Stimulated activated CD8-positive, alpha-beta memory T cell treated with anti-CD3 and anti-CD28 coated beads, Interleukin-7, amount 100 ng/mL, for 24 hours (primary cell): ENCODE data around the gene NEAT1.

Experiments
- DNase-seq: peaks from one replicate; pipeline ENCODE4 v3.0.0-alpha.2; 2020; ENCODE audit warnings: low read depth

The NEAT1 gene

DNA sequence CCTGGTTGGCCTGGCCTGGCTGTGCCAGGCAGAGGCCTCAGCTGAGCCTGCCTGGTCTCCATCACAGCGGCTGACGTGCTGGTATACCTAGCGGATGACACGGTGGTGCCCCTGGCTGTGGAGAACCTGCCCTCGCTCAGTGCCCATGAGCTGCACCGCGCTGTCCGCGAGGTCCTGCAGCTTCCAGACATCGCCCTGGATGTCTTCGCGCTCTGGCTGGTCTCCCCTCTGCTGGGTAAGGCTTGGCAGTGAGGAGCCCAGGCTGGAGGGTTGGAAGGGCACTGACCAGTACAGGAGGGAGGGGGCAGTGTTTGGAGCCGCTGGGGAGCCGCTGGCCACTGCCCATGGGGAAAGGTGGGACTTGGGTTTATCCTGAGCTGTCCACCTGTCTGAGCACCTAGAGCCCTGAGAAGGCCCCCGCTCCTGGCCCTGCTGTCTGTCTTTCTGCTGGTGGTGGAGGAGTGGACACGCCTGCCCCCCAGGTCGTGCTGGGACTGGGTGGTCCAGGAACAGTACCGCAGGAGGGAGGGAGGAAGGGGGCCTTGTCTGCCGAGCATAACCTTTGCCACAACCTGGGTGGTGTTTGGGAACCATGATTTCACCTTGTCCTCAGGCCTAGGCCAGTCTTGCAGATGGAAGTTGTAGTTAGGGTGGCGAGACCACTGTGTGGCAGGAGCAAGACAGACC is 33.2 kb upstream of the NEAT1 start:
- DNase-seq, result no peak

DNA sequence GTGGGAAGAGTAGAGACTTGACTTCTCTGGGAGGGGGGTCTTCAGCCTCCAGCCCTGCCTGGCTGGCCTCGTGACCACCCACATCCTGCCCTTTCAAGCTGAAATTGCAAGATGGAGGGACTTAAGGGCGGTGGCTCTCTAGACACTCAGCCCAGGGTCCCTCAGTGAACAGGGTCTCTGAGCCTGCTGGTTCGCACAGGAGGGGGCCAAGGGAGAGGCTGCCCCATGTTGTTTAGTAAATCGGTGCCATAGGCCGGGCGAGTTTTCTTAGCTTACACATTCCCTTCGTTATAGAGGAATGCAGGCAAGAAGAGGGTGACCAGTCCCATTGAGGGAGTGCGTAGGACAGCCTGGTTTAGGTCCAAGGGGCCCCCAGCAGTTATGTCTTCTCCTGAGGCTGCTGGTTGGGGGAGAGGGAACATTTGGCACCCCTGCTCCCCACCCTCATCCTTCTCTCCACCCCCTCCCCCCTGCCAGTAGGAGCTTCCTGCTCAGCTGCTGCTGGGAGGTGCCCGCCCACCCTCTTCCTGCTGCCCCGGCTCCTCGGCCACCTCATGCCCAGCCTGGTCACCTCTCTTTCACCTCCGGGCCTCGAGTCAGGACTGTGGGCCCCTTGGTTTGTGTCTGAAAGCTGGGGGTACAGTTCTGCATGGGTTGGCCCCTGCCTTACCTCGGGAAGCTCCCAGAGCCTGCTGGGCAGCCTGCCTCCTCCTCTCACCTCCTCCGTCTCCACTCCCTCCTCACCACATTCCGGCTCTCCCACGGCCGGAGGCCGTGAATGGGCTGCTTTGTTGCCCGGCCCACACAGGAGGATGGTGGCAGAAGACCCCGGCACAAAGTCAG is 32.3 kb upstream of the NEAT1 start:
- DNase-seq, result no peak

DNA sequence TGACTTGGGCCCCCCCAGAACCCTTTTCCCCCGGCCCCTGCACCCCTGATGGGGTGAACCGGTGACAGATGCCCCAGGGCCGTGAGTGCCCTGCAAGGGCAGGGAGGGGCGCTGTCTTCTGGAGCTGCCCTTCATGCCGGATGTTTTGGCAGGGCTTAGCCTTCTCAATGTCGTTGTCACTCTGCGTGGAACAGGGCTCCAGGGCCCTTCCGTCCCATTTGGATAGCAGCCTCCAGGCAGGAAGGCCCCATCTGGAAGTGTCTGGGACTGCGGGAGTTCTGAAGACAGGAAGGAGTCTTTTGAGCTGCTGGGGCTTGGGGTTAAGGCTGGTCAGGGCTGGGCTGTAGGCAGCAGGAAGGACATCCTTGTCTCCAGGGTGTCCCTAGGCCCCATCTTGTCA is 31.6 kb upstream of the NEAT1 start:
- no peak for DNase-seq

DNA sequence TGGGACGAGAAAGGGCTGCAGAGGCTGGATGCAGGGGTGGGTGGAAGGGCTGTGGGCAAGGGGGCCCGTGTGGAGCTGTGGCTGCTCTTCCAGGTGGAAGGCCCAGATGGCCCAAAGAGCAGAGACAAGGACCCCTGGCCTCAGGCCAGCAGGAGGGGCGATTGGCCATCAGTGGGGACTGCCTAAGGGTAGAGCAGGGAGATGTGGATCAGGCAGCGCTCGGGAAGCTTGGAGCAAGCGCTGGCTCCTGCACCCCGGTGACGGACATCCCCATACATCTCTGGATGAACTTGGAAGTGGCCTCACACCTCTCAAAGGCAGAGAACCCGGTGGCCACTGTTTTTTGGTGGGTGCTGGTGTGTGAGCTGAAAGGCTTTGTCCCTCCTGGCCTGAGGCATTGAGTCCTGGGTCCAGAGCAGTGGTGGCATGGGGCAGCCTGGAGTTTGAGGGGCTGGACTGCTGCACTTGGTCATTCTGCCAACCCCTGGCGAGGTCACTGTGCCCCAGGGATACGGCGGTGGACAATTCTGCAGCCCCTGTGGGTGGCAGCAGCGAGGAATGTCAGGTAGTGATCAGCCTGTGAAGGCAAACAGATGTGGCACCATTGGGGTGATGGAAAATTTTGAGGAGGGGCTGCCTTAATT is 30.3 kb upstream of the NEAT1 start:
- DNase-seq, result no peak

DNA sequence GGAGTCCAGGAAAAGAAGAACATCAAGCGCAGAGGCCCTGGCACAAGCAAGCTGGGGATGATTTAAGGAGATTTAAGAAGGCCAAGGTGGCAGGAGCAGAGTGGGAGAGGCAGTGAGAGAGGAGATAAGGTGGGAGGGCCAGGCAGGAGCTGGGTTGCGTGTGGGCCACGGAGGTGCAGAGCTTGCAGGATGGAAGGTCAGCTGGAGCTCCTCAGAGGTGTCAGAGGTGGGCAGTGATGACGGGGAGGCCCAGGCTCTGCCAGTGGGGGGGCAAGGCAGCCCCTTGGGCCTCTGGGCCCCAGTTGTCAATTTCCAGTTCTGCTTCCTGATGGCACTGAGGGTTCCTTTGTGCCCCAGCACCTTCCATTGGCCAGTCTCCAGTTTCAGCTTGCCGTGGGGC is 29.7 kb upstream of the NEAT1 start:
- DNase-seq, result no peak

DNA sequence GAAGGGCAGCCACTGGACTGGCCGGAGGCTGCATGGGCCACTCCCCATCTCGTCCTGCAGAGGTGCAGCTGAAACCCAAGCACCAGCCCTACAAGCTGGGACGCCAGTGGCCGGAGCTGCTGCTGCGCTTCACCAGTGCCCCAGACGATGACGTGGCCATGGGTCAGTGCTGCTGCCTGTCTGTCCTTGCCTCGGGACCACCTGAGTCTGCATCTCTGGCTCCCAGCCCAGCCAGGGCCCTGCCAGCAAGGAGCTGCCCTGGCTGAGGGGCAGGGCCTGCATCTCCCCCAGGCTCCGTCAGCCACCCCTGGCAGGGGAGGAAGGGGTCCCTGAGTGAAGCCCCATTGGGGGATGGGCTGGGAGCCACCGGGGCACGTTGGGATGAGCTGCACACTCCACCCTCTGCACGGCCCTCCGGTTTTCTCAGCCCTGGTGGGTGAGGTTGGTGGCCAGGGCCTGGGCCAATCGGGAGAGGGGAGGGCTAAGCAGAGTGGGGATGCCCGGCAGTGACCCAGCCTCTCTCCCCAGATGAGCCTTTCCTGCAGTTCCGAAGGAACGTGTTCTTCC is 29.0 kb upstream of the NEAT1 start:
- no peak for DNase-seq

DNA sequence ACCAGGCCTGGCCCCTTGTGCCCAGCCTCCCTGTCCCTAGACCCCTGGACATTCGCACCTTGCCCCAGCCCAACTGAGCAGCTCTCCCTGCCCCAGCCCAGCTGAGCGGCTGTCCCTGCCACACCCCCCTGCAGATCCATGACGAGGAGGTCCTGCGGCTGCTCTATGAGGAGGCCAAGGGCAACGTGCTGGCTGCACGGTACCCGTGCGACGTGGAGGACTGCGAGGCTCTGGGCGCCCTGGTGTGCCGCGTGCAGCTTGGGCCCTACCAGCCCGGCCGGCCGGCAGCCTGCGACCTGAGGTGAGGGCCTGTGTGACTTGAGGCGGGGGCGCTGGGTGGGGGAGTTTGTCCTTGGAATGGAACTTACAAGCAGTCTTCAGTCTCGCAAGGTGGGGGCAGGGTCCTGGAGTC is 28.5 kb upstream of the NEAT1 start:
- no peak for DNase-seq

DNA sequence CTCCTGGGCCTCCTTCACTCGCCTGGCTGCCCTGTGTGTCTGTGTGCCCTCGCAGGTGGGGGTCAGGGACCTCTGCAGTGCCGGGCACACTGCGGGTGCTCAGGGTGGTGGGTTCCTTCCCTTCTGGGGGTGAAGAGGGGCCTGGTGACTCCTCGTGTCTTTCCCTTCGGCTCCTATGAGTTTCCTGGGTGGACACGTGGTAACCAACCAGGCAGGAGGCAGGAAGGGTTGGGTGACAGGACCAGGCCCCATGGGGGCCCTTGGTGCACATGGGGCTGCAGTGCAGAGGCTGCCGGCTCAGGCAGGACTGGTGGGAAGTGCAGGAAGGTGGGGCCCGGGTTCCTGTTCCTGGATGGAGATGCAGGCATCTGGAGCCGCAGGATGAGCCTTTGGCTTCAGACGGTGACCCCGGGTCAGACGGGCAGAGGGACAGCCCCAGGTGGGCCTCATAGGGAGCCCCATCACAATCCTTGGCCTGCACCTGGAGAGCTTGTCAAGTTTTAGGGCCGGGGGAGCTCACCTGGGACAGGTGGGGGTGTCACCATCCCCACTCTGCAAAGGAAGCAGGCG is 26.6 kb upstream of the NEAT1 start:
- no peak for DNase-seq

DNA sequence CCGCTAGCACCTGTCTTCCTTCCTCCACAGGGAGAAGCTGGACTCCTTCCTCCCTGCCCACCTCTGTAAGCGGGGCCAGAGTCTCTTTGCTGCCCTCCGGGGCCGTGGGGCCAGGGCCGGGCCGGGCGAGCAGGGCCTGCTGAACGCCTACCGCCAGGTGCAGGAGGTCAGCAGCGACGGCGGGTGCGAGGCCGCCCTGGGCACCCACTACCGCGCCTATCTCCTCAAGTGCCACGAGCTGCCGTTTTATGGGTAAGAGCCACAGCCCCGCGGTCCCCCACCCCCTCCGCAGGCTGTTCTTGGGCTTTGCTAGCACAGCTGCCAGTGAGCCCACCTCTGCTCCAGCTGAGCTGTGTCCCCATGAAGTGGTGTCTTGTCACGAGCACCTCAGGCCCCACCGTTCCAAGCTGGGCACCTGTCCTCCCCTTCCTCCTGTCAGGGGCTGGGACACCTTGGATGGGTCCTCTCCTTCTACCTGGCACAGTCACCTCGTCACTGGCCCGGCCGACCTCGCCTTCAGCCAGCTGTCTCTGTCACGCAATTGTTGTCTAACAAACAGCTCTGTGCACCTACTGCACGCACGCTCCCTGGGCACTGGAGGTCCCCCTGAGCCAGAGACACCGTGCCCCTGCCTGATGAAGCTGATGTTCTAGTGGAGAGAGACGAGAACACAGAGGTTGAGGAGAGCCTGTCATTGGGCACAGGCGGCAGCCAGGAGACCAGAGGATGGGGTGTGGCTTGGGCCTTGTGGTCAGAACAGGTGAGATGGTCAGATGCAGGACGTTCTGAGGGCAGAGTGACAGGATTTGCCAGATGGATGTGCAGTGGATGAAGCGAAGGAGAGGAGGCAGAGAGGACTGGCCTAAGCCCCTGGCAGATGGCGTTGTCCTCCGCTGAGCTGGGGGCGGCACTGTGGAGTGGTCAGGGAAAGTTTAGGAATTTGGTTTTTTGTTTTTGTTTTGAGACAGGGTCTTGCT is 25.5 kb upstream of the NEAT1 start:
- DNase-seq, result no peak

DNA sequence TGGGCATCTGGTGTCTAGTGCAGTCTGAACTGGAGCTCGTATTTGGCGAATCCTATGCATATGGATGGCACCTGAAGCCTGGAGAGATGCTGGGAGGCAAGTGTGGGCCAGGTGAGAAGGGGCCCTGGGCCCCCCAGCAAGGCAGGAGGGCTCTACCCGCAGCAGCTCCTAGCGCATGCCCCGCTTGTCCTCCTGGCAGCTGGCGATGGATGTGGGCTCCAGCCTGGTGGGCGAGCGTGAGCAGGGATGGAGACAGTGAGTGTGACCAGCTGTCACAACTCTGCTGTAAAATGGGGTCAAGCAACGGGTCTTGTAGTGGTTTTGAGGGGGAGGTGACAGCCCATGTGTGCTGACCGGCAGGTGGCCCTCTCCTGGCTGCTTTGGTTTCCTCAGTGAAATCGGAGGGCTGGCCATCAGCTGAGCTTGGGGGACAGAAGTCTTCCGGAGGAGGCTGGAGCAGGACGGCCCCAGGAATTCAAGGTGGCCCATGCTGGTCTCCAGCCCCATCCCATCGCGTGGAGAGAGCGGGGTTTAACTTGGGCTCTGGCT is 24.2 kb upstream of the NEAT1 start:
- no peak for DNase-seq

DNA sequence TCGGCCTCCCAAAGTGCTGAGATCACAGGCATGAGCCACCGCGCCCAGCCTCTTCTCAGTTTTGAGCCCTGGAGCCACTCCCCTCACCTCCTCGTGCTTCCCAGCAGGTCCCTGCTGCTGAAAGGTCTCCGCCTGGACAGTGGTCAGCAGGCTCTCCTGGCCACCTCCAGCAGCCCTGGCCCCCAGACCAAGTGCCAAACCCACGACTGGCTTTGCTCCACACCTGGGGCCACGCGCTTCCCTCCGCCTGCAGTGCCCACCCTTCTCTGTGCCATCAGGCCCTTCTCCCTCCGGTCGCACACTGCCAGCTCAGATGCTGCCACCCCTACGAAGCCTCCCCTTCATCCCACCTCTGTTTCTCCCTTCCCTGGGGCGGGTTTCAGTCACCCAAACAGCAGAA is 23.3 kb upstream of the NEAT1 start:
- DNase-seq, result no peak

DNA sequence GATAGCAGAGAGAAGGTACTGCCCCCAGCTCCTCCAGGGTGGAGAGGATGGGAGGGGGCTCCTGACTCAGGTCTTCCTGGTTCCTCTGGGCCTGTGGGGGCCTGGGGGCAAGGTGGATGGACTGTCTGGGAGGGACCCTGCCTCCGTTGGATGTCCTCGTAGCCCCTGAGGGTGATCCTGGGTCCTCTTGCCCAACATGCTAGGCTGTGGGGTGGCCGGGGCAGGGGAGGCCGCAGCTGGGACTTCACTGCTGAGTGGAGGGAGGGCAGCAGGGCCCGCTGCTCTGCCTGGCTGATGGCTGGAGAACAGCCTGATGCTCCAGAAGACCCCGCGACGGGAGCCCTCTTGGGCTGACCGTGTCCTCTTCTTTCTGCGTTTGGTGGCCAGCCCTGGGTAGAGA is 22.8 kb upstream of the NEAT1 start:
- no peak for DNase-seq

DNA sequence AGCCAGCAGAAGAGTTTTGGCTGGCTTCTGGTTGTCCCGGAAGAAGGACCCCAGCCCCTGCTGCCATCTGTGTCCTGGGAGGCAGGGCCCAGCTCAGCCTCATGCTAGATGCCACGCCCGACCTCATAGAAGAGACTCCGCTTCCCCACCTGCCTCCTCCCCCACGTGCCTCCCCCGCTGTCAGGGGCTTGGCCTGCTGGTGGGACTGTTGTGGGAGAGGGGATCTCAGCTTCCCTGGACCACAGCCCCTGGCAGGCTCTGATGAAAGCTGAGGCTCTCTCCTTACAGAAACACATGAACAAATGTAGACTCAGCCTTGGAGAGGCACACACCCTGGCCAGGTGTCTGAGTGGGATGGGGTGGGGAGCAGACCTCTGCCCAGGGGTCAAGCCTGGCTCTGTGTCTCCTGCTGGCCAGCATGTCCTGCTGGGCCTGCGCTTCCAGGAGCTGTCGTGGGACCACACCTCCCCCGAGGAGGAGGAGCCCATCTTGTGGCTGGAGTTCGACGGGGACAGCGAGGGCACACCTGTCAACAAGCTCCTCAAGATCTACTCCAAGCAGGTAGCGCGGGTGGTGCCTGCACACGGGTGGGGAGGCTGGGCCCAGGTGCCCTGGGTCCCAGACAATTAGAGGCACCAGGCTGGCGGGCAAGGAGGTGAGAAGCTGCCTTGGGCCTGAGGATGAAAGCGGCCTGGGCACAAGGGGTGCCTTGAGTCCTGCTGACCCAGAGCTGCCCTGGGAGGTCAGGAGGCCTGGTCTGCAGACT is 22.1 kb upstream of the NEAT1 start:
- no peak for DNase-seq

DNA sequence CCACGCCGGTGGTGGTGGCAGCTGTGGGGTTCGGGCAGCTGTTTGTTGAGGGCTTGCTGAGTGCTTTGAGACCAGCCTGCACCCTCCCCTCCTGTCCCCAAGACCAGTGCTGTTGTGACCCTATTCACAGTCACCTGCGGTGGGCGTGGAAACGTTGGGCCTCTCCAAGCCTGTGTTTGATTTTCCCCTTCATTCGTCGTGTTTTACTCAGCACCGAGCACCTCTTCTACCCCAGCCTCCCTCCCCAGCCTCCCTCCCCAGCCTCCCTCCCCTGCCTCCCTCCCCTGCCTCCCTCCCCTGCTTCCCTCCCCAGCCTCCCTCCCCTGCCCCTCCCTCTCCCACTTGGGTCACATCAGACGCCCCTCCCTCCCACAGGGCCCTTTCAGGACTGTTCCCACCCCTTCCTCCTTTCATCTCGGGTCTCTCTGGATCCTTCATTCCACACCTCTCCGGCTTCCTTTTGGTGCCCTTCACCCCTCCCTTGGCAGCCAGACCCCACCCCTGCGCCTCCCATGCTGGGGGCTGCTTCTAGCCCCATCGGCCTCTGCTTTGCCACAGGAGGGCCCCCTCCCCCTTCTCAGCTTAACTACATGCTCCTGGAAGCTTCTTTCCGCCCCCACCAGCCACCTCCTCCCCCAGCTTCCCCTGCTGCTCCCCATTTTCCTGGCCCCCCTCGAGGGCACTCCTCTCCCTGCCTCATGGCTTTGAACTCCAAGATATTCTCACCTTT is 21.4 kb upstream of the NEAT1 start:
- DNase-seq, result no peak

DNA sequence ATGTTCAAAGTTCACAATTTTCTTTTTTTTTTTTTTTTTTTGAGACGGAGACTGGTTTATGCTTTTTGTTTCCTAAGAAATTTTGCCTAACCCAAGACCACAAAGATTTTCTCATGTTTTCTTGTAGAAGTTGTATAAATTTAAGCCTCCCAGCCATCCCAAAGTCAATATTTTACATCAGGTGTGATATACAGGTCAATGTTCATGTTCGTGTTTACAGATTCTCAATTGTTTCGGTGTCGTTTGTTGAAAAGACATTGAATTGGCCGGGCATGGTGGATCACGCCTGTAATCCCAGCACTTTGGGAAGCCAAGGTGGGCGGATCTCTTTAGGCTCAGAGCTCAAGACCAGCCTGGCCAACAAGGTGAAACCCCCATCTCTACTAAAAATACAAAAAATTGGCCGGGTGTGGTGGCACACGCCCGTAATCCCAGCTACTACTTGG is 20.8 kb upstream of the NEAT1 start:
- DNase-seq, result no peak

DNA sequence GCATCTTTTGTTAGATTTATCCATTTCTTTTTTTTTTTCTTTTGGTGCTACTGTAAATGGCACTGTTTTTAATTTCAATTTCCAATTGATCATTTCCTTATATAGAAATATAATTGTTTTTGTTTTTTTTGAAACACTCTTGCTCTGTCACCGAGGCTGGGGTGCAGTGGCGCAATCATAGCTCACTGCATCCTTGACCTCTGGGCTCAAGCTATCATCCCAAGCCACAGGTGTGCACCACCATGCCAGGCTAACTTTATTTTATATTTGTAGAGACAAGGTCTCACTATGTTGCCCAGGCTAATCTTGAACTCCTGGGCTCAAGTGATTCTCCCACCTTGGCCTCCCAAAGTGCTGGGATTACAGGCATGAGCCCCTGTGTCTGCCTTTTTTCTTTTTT is 19.8 kb upstream of the NEAT1 start:
- no peak for DNase-seq

DNA sequence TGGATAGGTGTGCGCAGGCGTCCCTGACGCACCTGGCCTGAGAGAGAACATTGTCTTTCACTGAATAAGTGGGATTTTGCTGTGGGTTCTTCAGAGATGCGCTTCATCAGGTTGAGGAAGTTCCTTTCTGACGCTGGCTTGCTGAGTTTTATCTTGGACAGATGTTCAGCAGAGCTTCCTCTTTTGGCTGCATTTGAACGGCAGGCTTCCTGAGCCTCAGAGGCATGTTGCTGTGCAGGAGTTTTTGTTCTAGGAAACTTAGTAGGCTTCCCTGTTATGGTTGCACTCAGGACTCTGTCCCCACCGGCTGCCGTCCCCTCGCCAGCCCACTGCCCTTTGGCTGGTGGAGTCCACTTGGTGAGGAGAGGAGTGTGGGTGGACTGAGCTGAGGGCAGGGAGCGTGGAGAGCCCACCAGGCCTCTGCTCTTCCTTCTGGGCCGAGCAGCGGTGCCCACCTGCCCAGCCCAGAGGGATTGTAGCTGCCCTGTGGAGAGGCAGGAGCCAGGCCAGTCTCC is 18.9 kb upstream of the NEAT1 start:
- no peak for DNase-seq

DNA sequence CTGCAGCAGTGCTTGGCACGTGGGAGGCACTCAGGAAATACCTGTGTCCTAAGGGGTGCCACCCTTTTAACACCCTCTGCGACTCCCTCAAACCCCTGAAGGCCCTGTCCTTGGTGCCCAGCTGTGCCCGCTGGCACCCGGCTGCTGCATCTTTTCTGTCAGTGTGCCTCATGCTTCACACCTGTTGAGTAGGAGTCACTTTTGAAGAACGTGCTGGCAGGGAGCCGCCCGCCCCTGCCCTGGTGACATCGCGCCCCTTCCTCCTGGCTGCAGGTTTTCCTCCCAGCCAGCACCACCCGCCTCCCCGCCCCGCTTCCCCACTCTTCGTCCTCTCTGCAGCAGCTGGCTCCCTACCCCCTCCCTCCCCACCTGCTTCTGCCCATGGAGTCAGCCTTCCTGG is 18.4 kb upstream of the NEAT1 start:
- DNase-seq, result no peak

DNA sequence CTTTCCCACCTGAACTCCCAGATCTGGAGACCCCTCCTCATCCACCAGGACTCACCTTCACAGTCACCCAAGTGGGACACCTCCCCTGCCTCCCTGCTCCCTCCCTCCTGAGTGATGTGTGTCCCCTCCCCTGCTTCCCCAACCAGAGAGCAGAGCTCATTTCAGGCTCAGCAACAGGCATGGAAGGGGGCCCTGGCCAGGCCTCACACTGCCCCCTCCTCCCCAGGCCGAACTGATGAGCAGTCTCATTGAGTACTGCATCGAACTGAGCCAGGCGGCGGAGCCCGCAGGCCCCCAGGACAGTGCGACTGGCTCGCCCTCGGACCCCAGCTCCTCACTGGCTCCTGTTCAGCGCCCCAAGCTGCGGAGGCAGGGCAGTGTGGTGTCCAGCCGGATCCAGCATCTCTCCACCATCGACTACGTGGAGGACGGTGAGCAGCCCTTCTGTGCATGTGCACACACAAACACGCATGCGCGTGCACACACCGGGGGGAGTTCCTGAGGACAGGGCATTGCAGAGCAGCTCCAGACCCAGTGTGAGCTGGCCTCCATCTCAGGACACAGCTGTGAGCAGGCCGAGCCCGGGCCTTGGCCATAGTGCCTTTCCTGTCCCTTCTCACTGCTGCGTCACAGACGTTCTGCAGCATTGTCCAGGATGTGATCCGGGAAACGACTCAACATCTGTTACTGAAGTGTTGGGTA is 17.8 kb upstream of the NEAT1 start:
- no peak for DNase-seq
